ENCODE data around the gene ZNF17. TPM values are rescaled to one million over a fixed set of nuclear protein-coding genes. Genes with fewer than 3 reads are reported as not detected.
"Not testable (repeated sequence)": the region's sequence is repeated elsewhere in the genome, so short reads cannot be mapped to it uniquely, and the experiment has no call there.

ZNF17 gene
- total RNA-seq = 27.7 TPM

DNA sequence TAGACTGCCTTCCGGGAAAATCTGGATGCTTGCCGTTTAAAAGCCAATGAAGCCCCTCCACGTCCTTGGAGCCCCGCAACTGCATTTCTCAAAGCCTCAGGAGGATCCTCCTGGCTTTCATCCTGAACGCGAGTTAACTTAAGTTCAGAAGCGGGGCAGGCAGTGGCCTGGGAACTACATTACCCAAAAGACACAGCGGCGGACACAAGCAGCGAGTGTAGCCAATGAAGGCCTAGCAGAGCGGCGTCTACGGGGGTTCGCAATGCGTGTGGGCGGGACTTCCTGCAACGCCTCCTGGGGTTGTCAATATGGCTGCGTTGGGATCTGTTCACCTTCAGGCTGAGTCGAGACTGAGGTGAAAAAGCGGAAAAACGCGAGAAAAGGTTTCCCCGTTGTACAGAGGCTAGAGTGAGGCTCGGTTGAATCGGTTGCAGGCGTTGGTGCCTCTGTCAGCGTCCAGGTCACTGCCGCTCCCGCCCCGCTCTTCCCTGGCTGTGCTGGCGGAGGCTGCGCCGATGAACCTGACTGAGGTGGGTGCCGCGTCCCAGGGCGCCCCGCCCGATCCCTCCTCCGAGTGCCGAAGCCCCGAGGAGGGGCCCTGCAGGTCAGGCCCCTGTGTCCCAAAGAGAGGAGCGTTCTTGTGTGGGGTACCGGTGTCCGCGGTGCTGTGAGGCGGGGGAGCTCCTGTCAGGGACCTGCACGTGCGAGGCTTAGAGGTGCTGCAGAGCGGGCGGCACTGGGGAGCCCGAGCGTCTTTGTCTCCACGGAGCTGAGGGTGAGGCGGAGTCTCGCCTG, at the start of gene ZNF17:
ZNF17 (plus strand) TSS at position 285 of the 795 bp plus-strand sequence. CDS start 2,455 bp downstream, outside the sequence.
- FAIRE-seq = peak; percentile 15

DNA sequence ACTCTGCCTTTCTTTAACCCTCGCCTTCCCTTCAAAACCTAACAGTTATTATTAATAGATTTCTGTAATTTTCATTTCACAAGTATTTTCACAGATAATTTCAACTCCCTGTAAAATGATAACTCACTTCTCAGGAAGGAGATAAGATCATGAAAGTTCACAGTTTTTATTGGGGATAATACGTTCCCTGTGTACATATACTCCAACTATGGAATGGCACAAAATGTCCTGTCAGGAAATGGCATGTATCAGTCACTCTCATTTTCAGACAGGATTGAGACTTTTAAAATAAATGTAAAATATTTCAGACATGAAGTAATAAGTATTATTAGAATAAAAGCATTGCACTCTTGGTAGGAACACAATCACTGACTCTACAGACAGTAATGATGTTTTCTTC, 48.5 kb upstream of the ZNF17 start:
- FAIRE-seq (no peak), DNase-seq (ENCODE audit: low spot score in 2 of 2) (no peak)

More for the DNA sequence above, at the start of gene ZNF17:
- DNase-seq (ENCODE audit: low spot score in 2 of 2) = peak; percentile 85 to 93

DNA sequence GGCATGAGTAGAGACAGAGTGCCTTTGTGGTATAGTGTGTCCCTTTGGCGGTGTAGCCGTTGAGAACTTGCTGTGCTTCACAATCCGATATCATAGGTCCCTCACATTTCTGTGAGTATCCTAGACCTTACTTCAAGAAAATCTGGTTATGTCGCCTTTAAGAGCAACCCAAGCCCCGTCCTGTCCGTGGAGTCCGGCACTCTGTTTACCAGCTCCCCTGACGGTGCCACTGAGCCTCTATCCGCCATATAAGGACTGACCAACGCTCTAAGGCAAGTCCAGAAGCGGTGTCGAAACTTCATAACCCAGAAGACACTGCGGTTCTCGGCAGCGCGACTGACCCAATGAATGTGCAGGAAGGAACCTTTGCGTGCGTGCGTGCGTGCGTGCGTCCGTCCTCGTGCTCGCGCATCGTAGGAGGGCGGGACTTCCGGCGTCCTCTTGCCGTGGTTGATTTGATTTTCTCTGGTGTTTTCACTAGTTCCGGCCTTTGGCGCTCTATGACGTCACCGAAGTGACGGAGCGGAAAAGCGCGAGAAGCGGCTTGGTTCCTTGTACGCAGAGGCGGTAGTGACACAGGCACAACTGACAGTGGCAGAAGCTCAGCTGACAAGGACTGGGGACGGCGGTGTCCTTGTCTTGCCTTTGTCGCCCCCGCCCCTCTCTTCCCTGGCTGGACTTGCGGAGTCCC, 47.8 kb upstream of the ZNF17 start, which contains the start of the genes TRAPPC2B and ZNF547:
TRAPPC2B (plus strand) TSS at position 555 of the 691 bp plus-strand sequence. CDS start 1,283 bp downstream, outside the sequence.
ZNF547 (plus strand) TSS at position 555 of the 691 bp plus-strand sequence. CDS start 5,005 bp downstream, outside the sequence.
- FAIRE-seq = peak; percentile 95
- peak; percentile 74 to 96 for DNase-seq (ENCODE audit: low spot score in 2 of 2)

DNA sequence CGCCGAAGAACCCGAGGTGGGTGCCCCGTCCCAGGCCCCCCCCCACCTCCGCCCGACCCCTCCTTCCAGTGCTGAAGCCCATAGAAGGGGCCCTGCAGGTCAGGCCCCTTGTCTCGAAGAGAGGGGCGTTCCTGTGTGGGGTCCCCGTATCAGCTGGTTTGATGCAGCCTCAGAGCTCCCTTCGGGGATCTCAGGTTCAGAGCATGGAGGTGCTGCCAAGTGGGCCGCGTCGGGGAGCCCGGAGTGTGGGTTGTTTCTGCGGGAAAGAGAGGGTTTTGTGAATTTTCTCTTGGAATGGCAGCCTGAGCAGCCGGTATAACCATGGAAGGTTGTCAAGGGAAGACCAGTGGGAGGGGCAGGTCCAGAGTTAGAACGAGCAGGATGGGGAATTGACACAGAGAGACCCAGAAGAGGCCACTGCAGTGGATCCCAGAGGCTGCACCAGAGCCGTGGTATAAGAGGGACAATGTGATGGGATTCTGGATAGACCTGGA, 47.2 kb upstream of the ZNF17 start:
- peak in 1 of 2 donors; percentile 36 for DNase-seq (ENCODE audit: low spot score in 2 of 2)
- no peak for FAIRE-seq

DNA sequence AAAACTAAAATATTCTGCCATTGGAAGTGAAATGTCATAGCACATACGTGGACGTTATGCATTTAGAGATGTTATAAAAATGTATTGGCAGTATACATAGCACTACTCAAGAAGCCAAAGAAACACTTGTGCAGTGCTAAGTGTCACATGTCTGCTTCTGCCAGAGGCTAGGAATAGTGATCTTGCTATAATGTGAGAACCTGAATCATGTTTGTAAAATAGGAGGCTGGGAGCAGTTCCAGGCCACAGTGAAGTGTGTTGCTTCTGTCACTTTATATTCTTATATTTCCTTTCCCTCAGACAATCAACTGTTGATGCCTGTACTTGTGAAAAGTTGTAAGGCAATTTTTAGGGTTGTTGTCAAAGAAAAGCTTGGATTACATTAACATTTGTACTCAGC, 44.2 kb upstream of the ZNF17 start:
- FAIRE-seq (no peak), DNase-seq (ENCODE audit: low spot score in 2 of 2) (no peak)

DNA sequence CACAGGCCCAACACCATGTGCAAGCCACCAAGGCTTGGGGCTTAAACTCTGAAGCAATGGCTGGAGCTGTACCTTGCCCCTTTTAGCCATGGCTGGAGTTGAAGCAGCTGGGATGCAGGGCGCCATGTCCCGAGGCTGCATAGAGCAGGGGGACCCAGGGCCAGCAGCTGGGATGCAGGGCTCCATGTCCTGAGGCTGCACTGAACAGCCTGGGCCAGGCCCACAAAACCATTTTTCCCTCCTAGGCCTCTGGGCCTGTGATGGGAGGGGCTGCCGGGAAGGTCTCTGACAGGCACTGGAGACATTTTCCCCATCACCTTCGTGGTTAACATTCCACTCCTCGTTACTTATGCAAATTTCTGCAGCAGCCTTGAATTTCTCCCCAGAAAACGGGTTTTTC, 36.8 kb upstream of the ZNF17 start:
- FAIRE-seq (no peak), DNase-seq (ENCODE audit: low spot score in 2 of 2) (no peak)

DNA sequence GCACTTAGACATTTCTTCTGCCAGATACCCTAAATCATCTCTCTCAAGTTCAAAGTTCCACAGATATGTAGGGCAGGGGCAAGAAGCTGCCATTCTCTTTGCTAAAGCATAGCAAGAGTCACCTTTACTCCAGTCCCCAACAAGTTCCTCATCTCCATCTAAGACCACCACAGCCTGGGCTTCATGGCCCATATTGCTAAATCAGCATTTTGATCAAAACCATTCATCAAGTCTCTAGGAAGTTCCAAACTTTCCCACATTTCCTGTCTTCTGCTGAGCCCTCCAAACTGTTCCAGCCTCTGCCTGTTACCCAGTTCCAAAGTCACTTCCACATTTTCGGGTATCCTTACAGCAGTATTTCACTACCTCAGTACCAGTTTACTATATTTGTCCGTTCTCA, 36.3 kb upstream of the ZNF17 start:
- not testable (repeated sequence) for DNase-seq (ENCODE audit: low spot score in 2 of 2); FAIRE-seq

DNA sequence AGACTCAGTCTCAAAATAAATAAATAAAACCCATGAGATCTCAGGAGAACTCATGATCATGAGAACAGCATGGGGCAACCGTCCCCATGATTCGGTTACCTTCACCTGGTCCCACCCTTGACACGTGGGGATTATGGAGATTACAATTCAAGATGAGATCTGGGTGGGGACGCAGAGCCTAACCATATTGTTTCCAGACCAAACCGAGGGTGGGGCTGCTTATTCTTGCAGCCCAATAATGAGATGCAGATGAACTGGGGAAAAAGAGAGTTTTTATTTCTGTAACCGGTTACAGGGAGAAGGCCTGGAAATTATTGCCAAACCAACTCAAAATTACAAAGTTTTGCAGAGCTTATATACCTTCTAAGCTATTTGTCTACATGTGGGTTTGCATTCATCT, 34.8 kb upstream of the ZNF17 start:
- DNase-seq (ENCODE audit: low spot score in 2 of 2) (no peak), FAIRE-seq (no peak)

DNA sequence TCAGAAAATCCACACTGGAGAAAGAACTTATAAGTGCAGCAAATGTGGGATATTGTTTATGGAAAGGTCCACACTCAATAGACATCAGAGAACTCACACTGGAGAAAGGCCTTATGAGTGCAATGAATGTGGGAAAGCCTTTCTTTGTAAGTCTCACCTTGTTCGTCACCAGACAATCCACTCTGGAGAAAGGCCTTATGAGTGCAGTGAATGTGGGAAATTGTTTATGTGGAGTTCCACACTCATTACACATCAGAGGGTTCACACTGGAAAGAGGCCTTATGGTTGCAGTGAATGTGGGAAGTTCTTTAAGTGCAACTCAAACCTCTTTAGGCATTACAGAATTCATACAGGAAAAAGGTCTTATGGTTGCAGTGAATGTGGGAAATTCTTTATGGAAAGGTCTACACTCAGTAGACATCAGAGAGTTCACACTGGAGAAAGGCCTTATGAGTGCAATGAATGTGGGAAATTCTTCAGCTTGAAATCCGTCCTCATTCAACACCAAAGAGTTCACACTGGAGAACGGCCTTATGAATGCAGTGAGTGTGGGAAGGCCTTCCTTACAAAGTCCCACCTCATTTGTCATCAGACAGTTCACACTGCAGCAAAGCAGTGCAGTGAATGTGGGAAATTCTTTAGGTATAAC, 33.3 kb upstream of the ZNF17 start:
- FAIRE-seq (no peak), DNase-seq (ENCODE audit: low spot score in 2 of 2) (no peak)

DNA sequence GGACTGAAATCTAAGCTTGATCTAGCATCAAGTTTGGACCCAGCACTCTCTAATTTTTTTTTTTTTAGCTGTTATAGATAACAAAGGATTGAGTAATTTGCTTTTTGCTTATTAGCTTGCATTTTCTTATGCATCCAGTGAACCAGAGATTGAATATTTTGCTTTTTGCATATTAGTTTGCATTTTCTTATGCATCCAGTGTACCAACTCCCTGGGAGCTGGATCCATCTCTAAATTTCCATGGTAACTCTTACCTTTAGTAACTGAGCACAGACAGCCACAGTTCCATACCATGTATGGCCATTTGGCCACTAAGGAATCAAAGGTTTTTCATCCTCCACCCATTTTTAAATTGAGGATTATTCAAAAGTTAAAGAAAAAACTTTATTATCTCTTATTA, 30.0 kb upstream of the ZNF17 start:
- DNase-seq (ENCODE audit: low spot score in 2 of 2) (no peak), FAIRE-seq (no peak)

DNA sequence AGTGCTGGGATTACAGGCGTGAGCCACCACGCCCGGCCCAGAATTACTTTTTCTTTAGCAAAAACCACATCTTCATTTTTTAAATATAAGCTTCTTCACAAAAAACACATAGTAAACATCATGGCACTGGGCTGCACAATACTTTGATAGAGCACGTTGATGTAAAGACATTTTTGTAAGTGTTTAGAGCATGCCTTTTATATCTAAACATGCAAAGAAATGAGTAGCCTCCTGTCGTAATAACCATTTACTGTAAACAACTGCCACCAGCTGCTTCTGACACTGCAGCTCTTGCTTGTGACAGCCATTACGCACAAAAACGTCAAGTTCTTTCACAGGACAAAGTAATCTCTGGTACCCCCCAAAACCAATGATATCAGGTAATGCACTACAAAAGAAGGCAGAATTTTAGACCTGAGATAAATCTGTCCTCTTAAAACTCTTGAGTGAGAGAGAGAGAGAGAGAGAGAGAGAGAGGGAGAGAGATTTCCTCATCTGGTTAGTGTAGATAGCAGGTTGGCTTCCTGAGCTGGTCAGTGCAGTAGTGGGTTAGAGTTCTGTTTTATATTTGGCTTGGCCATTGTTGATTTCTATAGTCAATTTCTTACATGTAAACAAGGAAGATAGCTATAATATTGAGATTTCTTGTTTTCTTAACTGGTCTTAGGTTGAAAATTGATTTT, 28.0 kb upstream of the ZNF17 start:
- DNase-seq (ENCODE audit: low spot score in 2 of 2) (no peak), FAIRE-seq (no peak)

DNA sequence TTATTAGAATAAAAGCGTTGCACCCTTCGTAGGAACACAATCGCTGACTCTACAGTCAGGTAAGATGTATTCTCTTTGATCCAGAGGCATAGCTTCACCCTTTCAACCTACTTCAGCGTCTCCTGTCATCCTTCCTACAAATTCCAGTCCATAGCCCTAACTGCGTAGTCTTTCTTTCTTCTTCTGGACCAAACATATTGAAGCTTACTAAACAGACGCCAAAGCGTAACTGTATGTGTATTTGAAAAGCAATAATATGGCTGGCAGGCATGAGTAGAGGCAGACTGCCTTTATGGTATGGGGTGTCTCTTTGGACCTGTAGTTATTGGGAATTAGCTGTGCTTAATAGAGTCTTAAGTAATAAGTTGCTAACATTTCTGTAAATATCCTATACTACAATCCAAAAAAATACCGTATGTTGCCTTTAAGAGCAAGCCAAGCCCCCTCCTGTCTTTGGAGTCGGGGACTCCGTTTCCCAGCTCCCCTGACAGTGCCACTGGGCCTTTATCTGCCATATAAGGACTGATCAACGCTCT, 21.7 kb upstream of the ZNF17 start:
- DNase-seq (ENCODE audit: low spot score in 2 of 2) = no peak
- no peak for FAIRE-seq

DNA sequence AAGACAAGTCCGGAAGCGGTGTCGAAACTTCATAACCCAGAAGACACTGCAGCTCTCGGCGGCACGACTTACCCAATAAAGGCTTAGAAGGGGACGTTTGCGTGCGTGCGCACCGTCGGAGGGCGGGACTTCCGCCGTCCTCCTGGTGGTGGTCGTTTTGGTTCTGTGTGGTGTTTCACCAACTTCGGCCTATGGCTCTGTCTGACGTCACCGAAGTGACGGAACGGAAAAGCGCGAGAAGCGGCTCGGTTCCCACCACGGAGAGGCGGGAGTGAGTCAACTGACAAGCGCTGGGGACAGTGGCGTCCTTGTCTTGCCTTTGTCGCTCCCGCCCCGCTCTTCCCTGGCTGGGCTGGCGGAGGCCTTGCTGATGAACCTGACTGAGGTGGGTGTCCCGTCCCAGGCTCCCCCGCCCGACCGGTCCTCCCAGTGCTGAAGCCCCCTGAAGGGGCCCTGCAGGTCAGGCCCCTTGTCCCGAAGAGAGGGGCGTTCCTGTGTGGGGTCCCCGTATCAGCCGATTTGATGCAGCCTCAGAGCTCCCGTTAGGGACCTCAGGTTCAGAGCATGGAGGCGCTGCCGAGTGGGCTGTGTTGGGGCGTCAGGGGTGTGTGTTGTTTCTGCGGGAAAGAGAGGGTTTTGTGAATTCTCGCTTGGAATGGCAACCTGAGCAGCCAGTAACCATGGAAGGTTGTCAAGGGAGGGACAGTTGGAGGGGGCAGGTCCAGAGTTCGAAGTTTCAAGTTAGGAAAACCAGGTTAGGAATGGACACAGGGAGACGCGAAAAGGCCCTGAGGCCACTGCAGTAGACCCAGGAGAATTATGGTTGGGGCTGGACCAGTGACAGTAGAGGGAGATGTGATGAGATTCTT, 21.0 kb upstream of the ZNF17 start, which contains the start of gene ZNF548:
ZNF548 (plus strand) TSS at position 125 of the 869 bp plus-strand sequence; CDS start at position 371, 246 bp downstream.
- peak; percentile 76 to 90 for DNase-seq (ENCODE audit: low spot score in 2 of 2)
- FAIRE-seq = peak; percentile 56

DNA sequence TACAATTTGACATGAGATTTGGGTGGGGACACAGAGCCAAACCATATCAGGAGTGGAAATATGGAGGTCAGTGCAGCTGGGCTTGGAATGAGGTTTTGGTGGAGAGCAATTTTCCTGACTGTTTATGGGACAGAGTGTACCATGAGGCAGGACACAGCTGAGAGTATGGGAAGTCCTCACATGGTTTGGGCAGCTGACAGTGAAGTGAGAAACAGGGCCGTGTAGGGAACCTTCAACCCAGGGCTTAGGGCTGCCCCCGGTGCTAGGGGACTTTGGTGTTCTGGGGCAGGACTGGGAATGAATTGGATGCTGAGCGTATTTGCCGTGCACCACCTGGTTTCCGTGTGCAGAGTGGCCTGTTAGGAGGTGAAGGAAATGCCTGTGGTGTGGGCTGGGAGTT, 15.3 kb upstream of the ZNF17 start:
- DNase-seq (ENCODE audit: low spot score in 2 of 2) (no peak), FAIRE-seq (no peak)

DNA sequence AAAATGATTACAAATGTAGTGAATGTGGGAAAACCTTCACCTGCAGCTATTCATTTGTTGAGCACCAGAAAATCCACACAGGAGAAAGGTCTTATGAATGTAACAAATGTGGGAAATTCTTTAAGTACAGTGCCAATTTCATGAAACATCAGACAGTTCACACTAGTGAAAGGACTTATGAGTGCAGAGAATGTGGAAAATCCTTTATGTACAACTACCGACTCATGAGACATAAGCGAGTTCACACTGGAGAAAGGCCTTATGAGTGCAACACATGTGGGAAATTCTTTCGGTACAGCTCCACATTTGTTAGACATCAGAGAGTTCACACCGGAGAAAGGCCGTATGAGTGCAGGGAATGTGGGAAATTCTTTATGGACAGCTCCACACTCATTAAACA, 12.1 kb upstream of the ZNF17 start:
- FAIRE-seq (no peak), DNase-seq (ENCODE audit: low spot score in 2 of 2) (no peak)

DNA sequence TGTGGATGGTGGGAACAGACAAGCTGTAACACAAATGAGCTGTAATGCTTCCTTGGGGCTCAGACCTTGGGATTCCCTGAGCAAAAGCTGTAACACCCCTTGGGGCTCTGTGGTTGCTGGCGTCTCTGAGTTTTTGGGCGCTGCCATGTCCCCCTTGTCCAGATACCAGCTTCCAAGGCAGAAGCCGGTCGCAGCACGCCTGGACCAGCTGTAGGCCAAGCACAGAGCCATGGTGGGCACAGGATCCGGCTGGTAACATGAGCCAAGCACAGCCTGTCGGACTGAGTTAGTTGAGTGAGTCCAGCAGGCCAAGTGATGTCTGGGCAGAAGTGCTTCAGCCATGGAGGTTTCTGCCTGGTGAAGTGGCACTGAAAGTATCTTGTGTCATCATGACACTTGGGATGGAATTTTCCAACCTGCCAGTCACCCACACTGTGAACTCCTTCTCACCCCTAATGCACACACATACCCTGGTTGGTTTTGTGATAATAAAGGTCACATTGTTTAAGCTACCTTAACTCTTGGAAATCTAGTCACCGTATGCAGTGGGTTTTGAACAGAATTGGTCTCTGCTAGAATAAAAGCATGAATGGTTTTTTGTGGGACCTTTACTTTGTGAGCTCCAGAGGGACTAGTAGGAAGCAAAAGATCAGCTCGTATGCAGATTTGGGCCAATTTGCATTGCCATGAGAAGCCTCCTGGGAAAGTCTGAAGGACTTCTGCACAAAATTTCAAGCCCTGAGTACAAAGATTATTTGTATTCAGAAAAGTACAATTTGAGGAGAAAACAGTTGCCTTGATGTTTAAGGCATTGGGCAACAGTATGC, 7.0 kb upstream of the ZNF17 start:
- no peak for DNase-seq (ENCODE audit: low spot score in 2 of 2)
- FAIRE-seq = no peak

DNA sequence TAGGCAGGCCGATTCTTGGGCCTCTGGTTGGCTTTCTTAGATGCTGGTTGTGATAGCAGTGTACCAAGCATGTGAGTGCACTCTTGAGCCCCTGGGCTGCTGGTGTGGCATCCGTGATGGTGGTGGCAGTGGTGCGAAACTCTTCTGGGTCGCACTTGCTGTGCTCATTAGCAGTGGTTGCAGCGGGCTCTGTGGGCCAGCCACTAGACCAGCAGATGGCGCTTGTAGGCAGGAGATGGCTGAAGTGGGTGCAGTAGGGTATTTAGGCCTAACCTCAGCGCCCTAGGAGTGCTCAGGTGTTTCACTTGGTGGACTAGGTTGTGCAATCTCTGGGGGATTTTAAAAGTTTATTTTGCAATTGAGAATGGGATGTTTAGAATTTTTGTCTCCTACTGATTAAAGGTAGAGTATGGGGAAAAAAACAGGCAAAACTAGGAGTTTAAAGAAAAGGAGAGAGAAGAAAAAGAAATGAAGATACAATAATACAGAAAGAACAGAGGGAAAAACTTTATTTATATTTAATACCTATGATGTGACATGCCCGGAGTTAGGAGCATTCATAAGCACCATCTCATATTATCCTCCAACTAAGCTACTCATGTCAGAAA, 4.3 kb upstream of the ZNF17 start:
- no peak for FAIRE-seq
- DNase-seq (ENCODE audit: low spot score in 2 of 2) = peak in 1 of 2 donors; percentile 54

DNA sequence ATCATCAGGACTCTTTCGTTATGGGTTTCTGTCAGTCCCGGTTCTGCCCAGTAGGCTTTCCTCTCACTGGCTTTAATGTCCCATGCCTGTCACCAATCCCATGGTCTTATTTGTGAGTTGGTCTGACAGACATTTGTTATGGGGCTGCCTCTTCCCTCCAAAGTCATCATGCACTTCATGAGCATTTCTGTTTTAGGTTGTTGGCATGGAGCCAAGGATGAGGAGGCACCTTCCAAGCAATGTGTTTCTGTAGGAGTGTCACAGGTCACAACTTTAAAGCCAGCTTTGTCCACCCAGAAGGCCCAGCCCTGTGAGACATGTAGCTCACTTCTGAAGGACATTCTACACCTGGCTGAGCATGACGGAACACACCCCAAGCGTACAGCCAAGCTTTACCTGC, 8.5 kb downstream of the ZNF17 start:
- DNase-seq (ENCODE audit: low spot score in 2 of 2) (no peak), FAIRE-seq (no peak)
